H1 (cell line): ENCODE data around the gene ZNF214. TPM values are rescaled to one million over a fixed set of nuclear protein-coding genes. Genes with fewer than 3 reads are reported as not detected.

Experiments
- CTCF ChIA-PET: fragments of 300-600 bp; sonication (Branson Sonifier 250); formaldehyde crosslinking; loops from one replicate; lab custom pipeline; 2021; ENCODE audit not compliant: partially characterized antibody; lab: Charles Lee
- POLR2A ChIA-PET: fragments of 300-600 bp; sonication (Branson Sonifier 250); formaldehyde crosslinking; loops from one replicate; lab custom pipeline; 2021; ENCODE audit warnings: inconsistent platforms; ENCODE audit not compliant: partially characterized antibody; lab: Charles Lee
- DNase-seq, 2 experiments: peaks; one replicate each; pipeline versions ENCODE4 v3.0.0 to v3.0.0-alpha.2; 2010 to 2022; ENCODE audit warnings: low spot score in 2 of 2, low read depth in 1 of 2, mixed read lengths in 1 of 2
- FAIRE-seq: peaks from 2 replicates; lab custom pipeline; 2011; peaks lifted over from hg19 to GRCh38; lab: Jason Lieb, UNC
- H2AFZ ChIP-seq: 2 replicates; pipeline ENCODE4 v1.8.1; 2012; ENCODE audit warnings: low read length, inconsistent platforms
- H2AK5ac ChIP-seq: 2 replicates; pipeline ENCODE4 v1.6.1; 2013; ENCODE audit warnings: low read depth, low read length
- H2BK120ac ChIP-seq: replicated peaks from 2 replicates; pipeline ENCODE3; 2013; ENCODE audit warnings: low read depth, low read length, inconsistent platforms
- H2BK12ac ChIP-seq: 2 replicates; pipeline ENCODE4 v1.6.1; 2013; ENCODE audit warnings: low read depth, low read length
- H2BK15ac ChIP-seq: 2 replicates; pipeline ENCODE4 v1.6.1; 2013; ENCODE audit warnings: low read length
- H2BK20ac ChIP-seq: 2 replicates; pipeline ENCODE4 v1.6.1; 2013; ENCODE audit warnings: low read length
- H2BK5ac ChIP-seq: 2 replicates; pipeline ENCODE4 v1.6.1; 2013; ENCODE audit warnings: low read depth, low read length
- H3K14ac ChIP-seq: 2 replicates; pipeline ENCODE4 v1.6.1; 2013; ENCODE audit warnings: inconsistent platforms; ENCODE audit not compliant: insufficient read length
- H3K18ac ChIP-seq: 2 replicates; pipeline ENCODE4 v1.6.1; 2013; ENCODE audit warnings: low read length; ENCODE audit errors: extremely low read depth
- H3K23ac ChIP-seq: 2 replicates; pipeline ENCODE4 v1.6.1; 2013; ENCODE audit warnings: inconsistent platforms; ENCODE audit not compliant: insufficient read length
- H3K23me2 ChIP-seq: 2 replicates; pipeline ENCODE4 v1.6.1; 2013; ENCODE audit warnings: low read depth, low read length
- H3K27ac ChIP-seq: 2 replicates; pipeline ENCODE4 v1.6.1; 2011; ENCODE audit warnings: low read depth, low read length, inconsistent platforms
- H3K27me3 ChIP-seq, 4 experiments: replicated peaks in 1 of 4; 1 replicate in 1 of 4; 2 replicates in 3 of 4; pipeline versions ENCODE4 v1.6.1 to v1.8.1; 2011 to 2013; ENCODE audit warnings: low read length in 3 of 4, mild to moderate bottlenecking in 3 of 4, inconsistent platforms in 2 of 4, mixed read lengths in 2 of 4, moderate library complexity in 1 of 4; ENCODE audit not compliant: control insufficient read depth in 3 of 4, insufficient read depth in 3 of 4; ENCODE audit errors: extremely low read depth in 1 of 4
- H3K36me3 ChIP-seq, 4 experiments: 2 replicates each; pipeline versions ENCODE4 v1.6.1 to v1.8.1; 2011 to 2013; ENCODE audit warnings: mild to moderate bottlenecking in 4 of 4, low read length in 3 of 4, moderate library complexity in 2 of 4, control low read depth in 1 of 4, inconsistent platforms in 1 of 4; ENCODE audit not compliant: insufficient read depth in 4 of 4, control insufficient read depth in 2 of 4
- H3K4ac ChIP-seq: replicated peaks from 2 replicates; pipeline ENCODE3; 2013; ENCODE audit warnings: low read length, low read depth, mixed read lengths, inconsistent platforms; ENCODE audit not compliant: insufficient read length
- H3K4me1 ChIP-seq, 4 experiments: replicated peaks in 1 of 4; 1 replicate in 1 of 4; 2 replicates in 3 of 4; pipeline versions ENCODE4 v1.6.1 to v1.8.1; 2011 to 2013; ENCODE audit warnings: low read length in 3 of 4, inconsistent platforms in 2 of 4, mixed read lengths in 1 of 4; ENCODE audit not compliant: insufficient read depth in 4 of 4, control insufficient read depth in 3 of 4
- H3K4me2 ChIP-seq, 2 experiments: 2 replicates each; pipeline versions ENCODE4 v1.6.1 to v1.8.1; 2011 to 2013; ENCODE audit warnings: low read depth in 2 of 2, low read length in 2 of 2, control low read depth in 1 of 2, inconsistent platforms in 1 of 2, mild to moderate bottlenecking in 1 of 2; ENCODE audit not compliant: insufficient read depth in 1 of 2
- H3K4me3 ChIP-seq, 4 experiments: fragments of 200-600, 300-600 bp in 1 of 4; sonication (generic), shearing (Covaris generic), sonication (Bioruptor Twin) in 1 of 4; 2 replicates each; pipeline versions ENCODE4 v1.5.1 to v1.8.1; 2011 to 2016; ENCODE audit warnings: low read length in 4 of 4, low read depth in 3 of 4, control low read depth in 2 of 4, inconsistent platforms in 2 of 4, mild to moderate bottlenecking in 2 of 4, mixed read lengths in 1 of 4, moderate library complexity in 1 of 4; ENCODE audit not compliant: insufficient read depth in 2 of 4; ENCODE audit errors: extremely low read depth in 1 of 4
- H3K56ac ChIP-seq: replicated peaks from 2 replicates; pipeline ENCODE3; 2013; ENCODE audit warnings: low read depth, mild to moderate bottlenecking, mixed read lengths, low read length, inconsistent platforms; ENCODE audit not compliant: insufficient read length
- H3K79me1 ChIP-seq: 2 replicates; pipeline ENCODE4 v1.6.1; 2013; ENCODE audit warnings: low read depth, low read length, control low read depth
- H3K79me2 ChIP-seq, 2 experiments: 2 replicates each; pipeline versions ENCODE4 v1.6.1 to v1.8.1; 2012 to 2013; ENCODE audit warnings: low read length in 2 of 2, mild to moderate bottlenecking in 2 of 2, inconsistent platforms in 1 of 2; ENCODE audit not compliant: insufficient read depth in 2 of 2, control insufficient read depth in 1 of 2
- H3K9ac ChIP-seq, 4 experiments: replicated peaks in 1 of 4; 1 replicate in 1 of 4; 2 replicates in 3 of 4; pipeline versions ENCODE4 v1.6.1 to v1.8.1; 2011 to 2013; ENCODE audit warnings: low read depth in 3 of 4, low read length in 3 of 4, control low read depth in 2 of 4, mild to moderate bottlenecking in 2 of 4, moderate library complexity in 2 of 4, inconsistent platforms in 1 of 4; ENCODE audit errors: extremely low read depth in 1 of 4
- H3K9me3 ChIP-seq, 2 experiments: 2 replicates each; pipeline versions ENCODE4 v1.6.1 to v1.8.1; 2012 to 2013; ENCODE audit warnings: mild to moderate bottlenecking in 2 of 2, moderate library complexity in 2 of 2, control low read depth in 1 of 2, inconsistent platforms in 1 of 2, low read depth in 1 of 2, low read length in 1 of 2, mixed read lengths in 1 of 2; ENCODE audit not compliant: insufficient read depth in 2 of 2
- H4K20me1 ChIP-seq, 2 experiments: replicated peaks in 1 of 2; 2 replicates each; pipeline versions ENCODE3 to v1.8.1; 2011 to 2013; ENCODE audit warnings: inconsistent platforms in 2 of 2, low read length in 2 of 2, mild to moderate bottlenecking in 1 of 2; ENCODE audit not compliant: insufficient read depth in 2 of 2, control insufficient read depth in 1 of 2
- H4K5ac ChIP-seq: 2 replicates; pipeline ENCODE4 v1.6.1; 2013; ENCODE audit warnings: low read length, low read depth, mixed read lengths, inconsistent platforms; ENCODE audit not compliant: insufficient read length
- H4K8ac ChIP-seq: 2 replicates; pipeline ENCODE4 v1.8.0; 2013; ENCODE audit warnings: mild to moderate bottlenecking, moderate library complexity, low read length, inconsistent platforms; ENCODE audit not compliant: insufficient read depth; ENCODE audit errors: extremely low read depth
- H4K91ac ChIP-seq: replicated peaks from 2 replicates; pipeline ENCODE3; 2013; ENCODE audit warnings: low read length, mixed read lengths, inconsistent platforms; ENCODE audit not compliant: insufficient read length
- ATF2 ChIP-seq: IDR thresholded peaks from 2 replicates; pipeline ENCODE4 v1.6.1; 2012; ENCODE audit warnings: low read length, inconsistent platforms
- BACH1 ChIP-seq: IDR thresholded peaks from 2 replicates; pipeline ENCODE4 v1.6.1; 2012; ENCODE audit warnings: low read length, improper control_type of control experiment
- CBX5 ChIP-seq: fragments of 300-800, 300-1000 bp; sonication (generic); IDR thresholded peaks from 2 replicates; pipeline ENCODE4 v1.7.1; 2016; ENCODE audit warnings: antibody characterized with exemption, low read length, low read depth
- CEBPB ChIP-seq: IDR thresholded peaks from 2 replicates; pipeline ENCODE4 v1.6.1; 2012; ENCODE audit warnings: low read depth, low read length
- GABPA ChIP-seq: IDR thresholded peaks from 2 replicates; pipeline ENCODE4 v1.6.1; 2011; ENCODE audit warnings: mild to moderate bottlenecking, low read length, moderate library complexity, borderline replicate concordance; ENCODE audit not compliant: insufficient read depth
- KDM4A ChIP-seq: IDR thresholded peaks from one replicate; pipeline ENCODE4 v1.7.1; 2012; ENCODE audit warnings: low read depth, mild to moderate bottlenecking, moderate library complexity, low read length, inconsistent platforms; ENCODE audit not compliant: severe bottlenecking
- RAD21 ChIP-seq, 2 experiments: IDR thresholded peaks in 1 of 2; conservative IDR thresholded peaks in 1 of 2; 2 replicates each; pipeline ENCODE4 v1.6.1; 2011; ENCODE audit warnings: low read depth in 2 of 2, low read length in 2 of 2, improper control_type of control experiment in 1 of 2, inconsistent platforms in 1 of 2, mild to moderate bottlenecking in 1 of 2, moderate library complexity in 1 of 2
- SP4 ChIP-seq: IDR thresholded peaks from 2 replicates; pipeline ENCODE4 v1.6.1; 2012; ENCODE audit warnings: low read length, inconsistent platforms
- SUZ12 ChIP-seq: fragments of 200-600 bp; sonication (generic); IDR thresholded peaks from 2 replicates; pipeline ENCODE4 v1.6.1; 2012; ENCODE audit warnings: mild to moderate bottlenecking, inconsistent platforms, low read length, moderate library complexity, mixed read lengths
- WGBS, 2 experiments: shearing (Covaris generic) in 1 of 2; methylation state at CpG; one replicate each; pipeline versions ENCODE4 v1.1.6 to v1.1.7; 2013 to 2015; ENCODE audit warnings: low lambda C conversion rate in 2 of 2, mixed read lengths in 2 of 2, inconsistent platforms in 1 of 2, low coverage in 1 of 2, missing lambda C conversion rate in 1 of 2; ENCODE audit not compliant: insufficient replicate concordance in 2 of 2, insufficient coverage in 1 of 2, insufficient read length in 1 of 2; ENCODE audit errors: extremely low coverage in 1 of 2, missing lambda C conversion rate in 1 of 2; 5-methylcytosine and 5-hydroxymethylcytosine counted together
- polyA plus RNA-seq, 7 experiments: library from polyadenylated mRNA; depleted of rRNA in 3 of 7; stranded (reverse) in 5 of 7; unstranded in 2 of 7; fragments of >200 nt in 5 of 7; fragments of 200-250 nt in 2 of 7; gene quantifications; 1 replicate in 5 of 7; 2 replicates in 1 of 7; 4 replicates in 1 of 7; pipeline versions ENCODE4 v1.2.1 to v1.2.3, GENCODE V29; 2011 to 2013; ENCODE audit warnings: missing spikeins in 2 of 7, mixed read lengths in 2 of 7
- total RNA-seq: library from RNA; stranded (reverse); fragmentation: NEBNext Ultra II Directional; extraction: Animal tissue kit (Norgen Biotek cat#: 25700); gene quantifications from 2 replicates; pipeline ENCODE4 v1.2.1, GENCODE V29; 2021

Gene ZNF214
- total and polyA plus RNA-seq, 2 of the 8 experiments (the other 6 are each of a cell fraction or from before 2014, with no cell fraction given), result 0.80 to 3.2 TPM

- no peaks in the 10 kb centered on the region for H3K79me1 ChIP-seq
- H3K4me3 ChIP-seq, result no peak overlapping the region
- no peak overlapping the region for H2BK120ac ChIP-seq
- no peaks in the 10 kb centered on the region for H3K9me3 ChIP-seq
- H4K20me1 ChIP-seq, result no peaks in the 10 kb centered on the region
- H3K56ac ChIP-seq, result no peak overlapping the region
- no peak overlapping the region for H3K9ac ChIP-seq
- DNase-seq, result no peak
- H4K5ac ChIP-seq, result no peak overlapping the region
- no peak overlapping the region for H4K8ac ChIP-seq
- H3K27me3 ChIP-seq, result no peaks in the 10 kb centered on the region
- no peak overlapping the region for H3K18ac ChIP-seq
- no peak for FAIRE-seq
- CTCF ChIA-PET, result no interaction called here
- H3K23me2 ChIP-seq, result no peaks in the 10 kb centered on the region
- H2AFZ ChIP-seq, result peak overlapping the region; percentile 63; the same call in 1 of the 2 replicates
- H3K23ac ChIP-seq, result no peak overlapping the region
- H3K27ac ChIP-seq, result no peak overlapping the region
- POLR2A ChIA-PET, result no interaction called here
- WGBS, 2 experiments, result 80% methylated on average over 2 of the region's 2 CpGs; no CpG with 5 or more reads in 1 of the 2 experiments
- H2BK5ac ChIP-seq, result no peak overlapping the region
- H3K4me2 ChIP-seq, result no peak overlapping the region
- no peak overlapping the region for H3K14ac ChIP-seq
- no peak overlapping the region for H3K4ac ChIP-seq
- H3K4me1 ChIP-seq, result no peaks in the 10 kb centered on the region
- no peaks in the 10 kb centered on the region for H3K79me2 ChIP-seq
- no peak overlapping the region for H4K91ac ChIP-seq
- no peaks in the 10 kb centered on the region for H3K36me3 ChIP-seq
- H2BK12ac ChIP-seq, result no peak overlapping the region
- H2BK15ac ChIP-seq, result no peak overlapping the region
- TF ChIP-seq BACH1 (no peak), SP4 (no peak), ATF2 (no peak), SUZ12 (no peak), CEBPB (no peak), KDM4A (no peak), GABPA (no peak), RAD21 (IDR thresholded peaks at IDR 0.05 in 1 of 2, conservative IDR thresholded peaks at IDR 0.05 in 1 of 2; ENCODE audit: low read depth in 2 of 2, low read length in 2 of 2) (no peak), CBX5 (no peak)
- H2AK5ac ChIP-seq, result no peak overlapping the region
- H2BK20ac ChIP-seq, result no peak overlapping the region
These were observed 37.5 kb upstream of the ZNF214 start for GRCh38 chr11:7057641-7058040.
